Spleen (tissue), 11 donors: ENCODE data around the gene MSI2. TPM values are rescaled to one million over a fixed set of nuclear protein-coding genes. Genes with fewer than 3 reads are reported as not detected.

ENCODE experiments used
- DNase-seq: peaks from one replicate; pipeline ENCODE4 v3.0.0-alpha.2; 2020
- H3K27ac ChIP-seq, 8 donors: fragments of 200-600 bp; sonication (generic) in 7 of 8; 1 replicate in 4 of 8; 2 replicates in 4 of 8; pipeline versions ENCODE4 v1.5.0 to v1.8.0; 2016 to 2021; ENCODE audit warnings: inconsistent platforms in 4 of 8, mild to moderate bottlenecking in 4 of 8, moderate library complexity in 1 of 8
- H3K27me3 ChIP-seq, 7 donors: fragments of 200-600 bp; sonication (generic) in 6 of 7; replicated peaks in 1 of 7; 1 replicate in 4 of 7; 2 replicates in 3 of 7; pipeline versions ENCODE4 v1.5.0 to v1.8.0; 2016 to 2021; ENCODE audit warnings: inconsistent platforms in 3 of 7, mild to moderate bottlenecking in 1 of 7
- H3K36me3 ChIP-seq, 6 donors: fragments of 200-600 bp; sonication (generic) in 5 of 6; 1 replicate in 4 of 6; 2 replicates in 2 of 6; pipeline versions ENCODE4 v1.5.0 to v1.8.0; 2016 to 2021; ENCODE audit warnings: inconsistent platforms in 2 of 6
- H3K4me1 ChIP-seq, 6 donors: fragments of 200-600 bp; sonication (generic) in 5 of 6; 1 replicate in 3 of 6; 2 replicates in 3 of 6; pipeline versions ENCODE4 v1.5.0 to v1.8.0; 2016 to 2021; ENCODE audit warnings: inconsistent platforms in 3 of 6
- H3K4me3 ChIP-seq, 8 donors: fragments of 200-600 bp; sonication (generic) in 7 of 8; 1 replicate in 4 of 8; 2 replicates in 4 of 8; pipeline versions ENCODE4 v1.5.0 to v1.8.0; 2016 to 2021; ENCODE audit warnings: inconsistent platforms in 4 of 8, mild to moderate bottlenecking in 4 of 8, moderate library complexity in 2 of 8
- H3K9me3 ChIP-seq, 8 donors: fragments of 200-600 bp; sonication (generic) in 7 of 8; 1 replicate in 4 of 8; 2 replicates in 4 of 8; pipeline versions ENCODE4 v1.5.0 to v1.8.0; 2016 to 2021; ENCODE audit warnings: inconsistent platforms in 4 of 8
- POLR2A ChIP-seq, 3 donors: fragments of 450-650 bp; IDR thresholded peaks; one replicate each; pipeline ENCODE4 v1.5.1; 2017; ENCODE audit warnings: antibody characterized with exemption in 3 of 3, mild to moderate bottlenecking in 1 of 3
- POLR2AphosphoS5 ChIP-seq, 3 donors: sonication (generic); formaldehyde crosslinking; IDR thresholded peaks; one replicate each; pipeline ENCODE4 v1.5.1; 2017; ENCODE audit warnings: antibody characterized with exemption in 3 of 3
- WGBS, 5 donors: extraction: QIAGEN DNeasy Blood & Tissue Kit in 3 of 5; methylation state at CpG; one replicate each; pipeline versions ENCODE4 v1.1.5 to v1.1.7; 2013 to 2018; 5-methylcytosine and 5-hydroxymethylcytosine counted together
- intact Hi-C: fragments of 100-400 bp; cut with DNase I; formaldehyde crosslinking; loops from one replicate; pipeline ENCODE4 v1.15.0; 2023; ENCODE audit warnings: low total_unique reads
- polyA plus RNA-seq, 3 donors: library from polyadenylated mRNA; stranded (reverse); fragments of 200-250 nt; gene quantifications; one replicate each; pipeline ENCODE4 v1.2.1, GENCODE V29; 2013
- total RNA-seq, 7 donors: library from RNA; depleted of rRNA in 3 of 7; stranded (reverse); fragments of >200 nt in 3 of 7; fragmentation: NEBNext Ultra II Directional in 4 of 7; extraction: Animal tissue kit (Norgen Biotek cat#: 25700) in 4 of 7; gene quantifications; one replicate each; pipeline versions ENCODE4 v1.1.0 to v1.2.1, GENCODE V29; 2016 to 2021
- TF ChIP-seq, protein P1 (sequence below), 11 experiments: fragments of 200-600 bp in 7 of 11; fragments of 450-650 bp in 4 of 11; sonication (generic) in 4 of 11; IDR thresholded peaks in 8 of 11; conservative IDR thresholded peaks in 3 of 11; 1 replicate in 7 of 11; 2 replicates in 4 of 11; pipeline versions ENCODE4 v1.4.0 to v1.8.0; 2016 to 2021; ENCODE audit warnings: antibody characterized with exemption in 11 of 11, inconsistent platforms in 4 of 11, mild to moderate bottlenecking in 1 of 11
- donor health status: healthy with polysubstance abuse.
- donor health status: DM: no; HTN: no; CAD: no; lungs with moderate emphysema.
- donor health status: DM: no; HTN: no; CAD: no.
- donor health status: Bipolar disorder and iron deficiency.
- donor health status: healthy.
- donor health status: DM: no; HTN: no; CAD: no.
- donor health status: DM: yes; HTN: yes; CAD: no.

Gene MSI2
- total and polyA plus RNA-seq, 10 donors = 9.8 to 131 (median 64.7) TPM

DNA sequence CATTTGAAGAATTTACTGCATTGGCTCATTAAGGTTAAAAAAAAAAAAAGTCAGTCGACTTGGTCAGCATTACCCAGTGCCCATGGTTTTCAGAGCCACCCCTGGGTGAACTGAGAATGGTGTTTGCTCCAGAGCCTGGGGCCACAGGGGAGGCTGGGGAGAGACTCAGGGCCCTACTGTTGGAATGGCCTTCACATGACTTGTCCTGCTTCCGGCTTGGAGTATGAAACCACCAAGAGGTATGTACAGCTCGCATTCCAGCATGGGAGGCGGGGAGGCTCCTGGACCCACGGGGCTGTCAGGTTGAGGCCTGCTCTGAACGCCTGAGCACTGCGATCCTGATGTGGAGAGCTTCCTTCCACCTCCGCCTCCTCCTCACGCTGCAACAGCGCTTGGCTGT, 36.8 kb downstream of the MSI2 start:
- no peak for DNase-seq
- peaks cover 0 to 35% (median 5%) of the 10 kb centered on the region in 6 donors for H3K4me1 ChIP-seq
- H3K36me3 ChIP-seq = peaks cover 0 to 54% (median 7%) of the 10 kb centered on the region in 6 donors
- no peak for TF ChIP-seq POLR2AphosphoS5 (IDR thresholded peaks at IDR 0.05)
- TF ChIP-seq, protein P1, sequence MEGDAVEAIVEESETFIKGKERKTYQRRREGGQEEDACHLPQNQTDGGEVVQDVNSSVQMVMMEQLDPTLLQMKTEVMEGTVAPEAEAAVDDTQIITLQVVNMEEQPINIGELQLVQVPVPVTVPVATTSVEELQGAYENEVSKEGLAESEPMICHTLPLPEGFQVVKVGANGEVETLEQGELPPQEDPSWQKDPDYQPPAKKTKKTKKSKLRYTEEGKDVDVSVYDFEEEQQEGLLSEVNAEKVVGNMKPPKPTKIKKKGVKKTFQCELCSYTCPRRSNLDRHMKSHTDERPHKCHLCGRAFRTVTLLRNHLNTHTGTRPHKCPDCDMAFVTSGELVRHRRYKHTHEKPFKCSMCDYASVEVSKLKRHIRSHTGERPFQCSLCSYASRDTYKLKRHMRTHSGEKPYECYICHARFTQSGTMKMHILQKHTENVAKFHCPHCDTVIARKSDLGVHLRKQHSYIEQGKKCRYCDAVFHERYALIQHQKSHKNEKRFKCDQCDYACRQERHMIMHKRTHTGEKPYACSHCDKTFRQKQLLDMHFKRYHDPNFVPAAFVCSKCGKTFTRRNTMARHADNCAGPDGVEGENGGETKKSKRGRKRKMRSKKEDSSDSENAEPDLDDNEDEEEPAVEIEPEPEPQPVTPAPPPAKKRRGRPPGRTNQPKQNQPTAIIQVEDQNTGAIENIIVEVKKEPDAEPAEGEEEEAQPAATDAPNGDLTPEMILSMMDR (IDR thresholded peaks at IDR 0.05 in 8 of 11, conservative IDR thresholded peaks at IDR 0.05 in 3 of 11) = no peak
- TF ChIP-seq POLR2A (IDR thresholded peaks at IDR 0.05) = no peak
- H3K4me3 ChIP-seq = no peak overlapping the region
- no peak overlapping the region for H3K27ac ChIP-seq
- H3K27me3 ChIP-seq = no peaks in the 10 kb centered on the region
- intact Hi-C loops = no loop called here
- H3K9me3 ChIP-seq = peaks cover 0 to 6% (median 2%) of the 10 kb centered on the region in 8 donors
- 84 to 92% (median 87%) methylated on average over 10 of the region's 10 CpGs for WGBS, 5 donors

DNA sequence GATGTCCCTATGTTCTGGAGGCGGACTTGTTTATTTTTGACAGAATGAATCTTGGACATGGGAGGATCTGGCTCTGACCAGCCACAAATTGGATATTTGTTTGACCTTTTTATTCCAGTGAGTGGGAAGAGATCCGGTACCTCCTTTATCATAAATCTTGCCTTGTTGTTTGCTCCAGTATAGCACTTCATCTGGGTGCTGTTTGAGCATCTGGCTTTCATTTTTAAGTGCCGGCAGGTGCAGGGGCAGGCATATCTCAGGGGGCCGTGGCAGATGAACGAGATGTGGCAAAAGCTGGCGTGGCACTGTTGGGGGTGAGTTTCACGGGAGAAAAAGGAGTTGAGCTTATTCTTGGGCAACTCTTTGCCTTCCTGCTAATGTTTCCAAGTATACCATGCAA, 37.8 kb downstream of the MSI2 start:
- Histone ChIP-seq H3K9me3 (peaks cover 0 to 11% (median 5%) of the 10 kb centered on the region in 8 donors), H3K27me3 (no peaks in the 10 kb centered on the region), H3K27ac (no peak overlapping the region), H3K4me1 (peaks cover 0 to 26% (median 2%) of the 10 kb centered on the region in 6 donors), H3K36me3 (peaks cover 0 to 63% (median 11%) of the 10 kb centered on the region in 6 donors), H3K4me3 (no peak overlapping the region)
- DNase-seq = no peak
- no peak for TF ChIP-seq POLR2AphosphoS5 (IDR thresholded peaks at IDR 0.05)
- TF ChIP-seq POLR2A (IDR thresholded peaks at IDR 0.05) = no peak
- TF ChIP-seq, protein P1 (IDR thresholded peaks at IDR 0.05 in 8 of 11, conservative IDR thresholded peaks at IDR 0.05 in 3 of 11) = no peak
- WGBS, 5 donors = 62 to 75% (median 70%) methylated on average over 7 of the region's 7 CpGs
- intact Hi-C loops = no loop called here

DNA sequence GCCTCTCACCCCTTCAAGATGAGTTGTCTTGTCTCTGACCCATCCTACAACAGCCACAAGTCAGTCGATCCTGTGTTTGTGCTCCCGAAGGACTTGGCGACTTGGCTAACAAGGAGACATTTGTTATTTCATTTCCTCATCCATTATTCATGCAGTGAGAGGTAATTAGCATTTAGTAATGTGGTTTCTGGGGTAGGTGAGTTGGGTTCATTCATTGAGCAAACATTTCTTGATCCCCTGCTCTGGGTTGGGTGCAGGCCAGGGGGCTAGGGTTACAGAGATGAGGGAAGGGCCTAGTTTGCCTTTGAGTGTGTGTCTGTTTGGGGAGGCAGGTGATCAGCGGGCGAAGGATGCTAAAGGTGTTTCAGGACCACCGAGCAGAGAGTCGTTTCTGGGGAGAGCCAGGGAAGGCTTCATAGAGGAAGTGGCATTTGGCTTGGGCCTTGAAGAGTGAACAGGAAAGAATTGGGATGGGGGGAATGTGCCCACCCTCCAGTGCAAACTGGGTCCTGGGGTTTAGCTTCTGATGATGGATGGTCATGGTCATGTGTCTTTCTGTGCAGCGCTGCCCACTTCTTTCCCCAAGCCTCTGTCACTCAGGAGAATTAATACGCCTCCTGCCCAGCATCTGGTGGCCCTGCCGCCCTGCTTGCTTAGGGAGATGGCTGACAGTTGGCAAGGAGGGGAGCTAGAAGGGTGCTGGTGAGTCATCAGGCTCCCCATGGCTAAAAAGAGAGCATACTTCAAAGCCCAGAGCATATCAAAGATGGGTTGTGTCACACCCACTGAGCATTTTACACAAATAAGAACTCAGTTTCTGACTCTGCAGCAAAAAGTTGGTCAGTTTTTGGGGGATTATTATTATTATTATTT, 38.5 kb downstream of the MSI2 start:
- WGBS, 5 donors = 75 to 82% (median 81%) methylated on average over 10 of the region's 10 CpGs
- Histone ChIP-seq H3K27ac (no peak overlapping the region), H3K4me1 (peaks cover 0 to 21% (median 2%) of the 10 kb centered on the region in 6 donors), H3K36me3 (peaks cover 0 to 63% (median 11%) of the 10 kb centered on the region in 6 donors), H3K9me3 (peaks cover 0 to 11% (median 5%) of the 10 kb centered on the region in 8 donors), H3K27me3 (no peaks in the 10 kb centered on the region), H3K4me3 (no peak overlapping the region)
- DNase-seq = no peak
- TF ChIP-seq, protein P1 (IDR thresholded peaks at IDR 0.05 in 8 of 11, conservative IDR thresholded peaks at IDR 0.05 in 3 of 11) = no peak
- TF ChIP-seq POLR2A (IDR thresholded peaks at IDR 0.05) = no peak
- no peak for TF ChIP-seq POLR2AphosphoS5 (IDR thresholded peaks at IDR 0.05)
- intact Hi-C loops = no loop called here

DNA sequence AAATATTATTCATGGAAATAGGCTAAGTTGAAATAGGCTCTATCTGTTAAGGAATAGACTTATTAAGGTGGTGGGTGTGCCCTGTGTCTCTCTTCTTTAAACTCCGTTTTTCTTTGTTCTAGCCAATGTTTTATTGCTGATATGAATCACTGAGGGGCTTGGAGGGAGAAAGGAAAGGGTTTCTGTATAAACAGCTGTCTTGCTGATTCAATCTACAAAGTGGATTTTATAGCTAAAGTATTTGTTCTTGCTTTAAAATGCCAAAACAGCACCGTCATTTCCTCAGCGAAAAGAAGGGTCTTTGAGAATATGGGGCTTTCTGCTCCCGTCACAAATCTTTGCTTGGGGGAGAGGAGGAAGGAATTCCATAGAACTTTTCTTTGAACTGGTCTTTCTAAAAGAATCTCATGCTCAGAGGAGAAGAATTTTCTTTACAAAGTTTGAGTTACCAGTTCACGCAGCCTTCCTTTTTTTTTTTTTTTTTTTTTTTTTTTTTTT, 39.3 kb downstream of the MSI2 start:
- TF ChIP-seq, protein P1 (IDR thresholded peaks at IDR 0.05 in 8 of 11, conservative IDR thresholded peaks at IDR 0.05 in 3 of 11) = no peak
- TF ChIP-seq POLR2A (IDR thresholded peaks at IDR 0.05) (no peak), POLR2AphosphoS5 (IDR thresholded peaks at IDR 0.05) (no peak)
- WGBS, 5 donors = 44 to 65% (median 54%) methylated on average over 5 of the region's 5 CpGs
- Histone ChIP-seq H3K4me1 (peaks cover 0 to 21% (median 2%) of the 10 kb centered on the region in 6 donors), H3K9me3 (peaks cover 0 to 11% (median 7%) of the 10 kb centered on the region in 8 donors), H3K36me3 (peaks cover 0 to 66% (median 11%) of the 10 kb centered on the region in 6 donors), H3K27me3 (no peaks in the 10 kb centered on the region), H3K27ac (no peak overlapping the region), H3K4me3 (no peak overlapping the region)
- intact Hi-C loops = no loop called here
- DNase-seq = no peak
